Stimulated activated naive CD4-positive, alpha-beta T cell treated with Interleukin-2 at 50 U/mL for 16 hours (primary cell): ENCODE results near the gene OSBP2.

Experiments
- DNase-seq: peaks from one replicate; lab custom pipeline; 2025; lab: John Stamatoyannopoulos, UW

The OSBP2 gene

DNA sequence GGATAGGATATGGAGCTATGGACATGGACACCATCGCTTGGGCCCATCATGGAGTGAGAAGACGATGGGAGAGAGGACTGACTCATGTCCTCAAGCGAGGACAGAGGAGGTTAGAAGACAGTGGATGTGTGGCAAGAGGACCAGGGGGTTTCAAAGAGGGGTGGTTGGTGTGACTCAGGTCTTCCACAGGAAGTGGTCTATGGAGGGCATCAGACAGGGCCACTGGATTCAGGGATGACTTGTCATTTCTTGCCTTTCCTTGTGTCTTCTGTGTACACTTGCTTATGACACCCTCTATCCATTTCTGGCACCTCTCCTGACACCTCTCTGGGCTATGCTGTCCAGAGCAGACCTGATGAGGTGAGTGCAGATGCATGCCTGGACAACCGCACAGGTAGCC is 115.4 kb downstream of the OSBP2 start:
- DNase-seq: no peak

DNA sequence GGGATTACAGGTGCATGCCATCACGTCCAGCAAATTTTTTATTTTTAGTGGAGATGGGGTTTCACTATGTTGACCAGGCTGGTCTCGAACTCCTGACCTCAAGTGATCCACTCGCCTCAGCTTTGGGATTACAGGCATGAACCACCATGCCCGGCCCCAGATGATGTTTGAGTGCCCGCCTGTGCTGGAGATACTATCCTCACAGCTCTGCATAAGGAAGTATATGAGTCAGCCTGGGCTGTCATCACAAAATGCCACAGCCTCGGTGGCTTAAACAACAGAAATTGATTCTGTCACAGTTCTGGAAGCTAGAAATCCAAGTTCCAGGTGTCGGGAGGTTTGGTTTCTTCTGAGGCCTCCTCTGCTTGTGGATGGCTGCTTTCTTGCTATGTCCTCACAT is 119.3 kb downstream of the OSBP2 start:
- DNase-seq: no peak

DNA sequence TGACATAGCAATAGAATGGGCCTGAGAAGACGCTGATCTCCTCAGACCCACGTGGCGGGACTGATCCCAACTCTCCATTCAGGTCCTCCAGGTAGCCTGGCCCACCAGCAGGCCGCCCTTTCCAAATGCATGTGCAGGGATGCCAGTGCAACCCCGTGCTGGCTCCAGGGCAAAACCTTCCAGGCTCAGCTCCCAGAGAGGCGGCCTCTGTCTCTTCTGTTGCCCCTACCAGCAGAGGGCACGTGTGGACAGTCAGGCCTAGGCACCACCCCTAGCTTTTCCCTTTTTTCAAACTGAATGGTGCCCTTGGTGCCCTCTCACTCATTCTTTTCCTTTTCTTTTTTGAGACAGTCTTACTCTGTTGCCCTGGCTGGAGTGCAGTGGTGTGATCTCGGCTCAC is 121.7 kb downstream of the OSBP2 start:
- no peak for DNase-seq

GRCh38 chr22:30821381-30821780 is 126.7 kb downstream of the OSBP2 start:
- no peak for DNase-seq

- DNase-seq: no peak
Observed at GRCh38 chr22:30821863-30822215, 127.2 kb downstream of the OSBP2 start.

- no peak for DNase-seq
Observed at GRCh38 chr22:30822216-30823014, 127.7 kb downstream of the OSBP2 start.

GRCh38 chr22:30823015-30823370 is 128.3 kb downstream of the OSBP2 start:
- no peak for DNase-seq

DNA sequence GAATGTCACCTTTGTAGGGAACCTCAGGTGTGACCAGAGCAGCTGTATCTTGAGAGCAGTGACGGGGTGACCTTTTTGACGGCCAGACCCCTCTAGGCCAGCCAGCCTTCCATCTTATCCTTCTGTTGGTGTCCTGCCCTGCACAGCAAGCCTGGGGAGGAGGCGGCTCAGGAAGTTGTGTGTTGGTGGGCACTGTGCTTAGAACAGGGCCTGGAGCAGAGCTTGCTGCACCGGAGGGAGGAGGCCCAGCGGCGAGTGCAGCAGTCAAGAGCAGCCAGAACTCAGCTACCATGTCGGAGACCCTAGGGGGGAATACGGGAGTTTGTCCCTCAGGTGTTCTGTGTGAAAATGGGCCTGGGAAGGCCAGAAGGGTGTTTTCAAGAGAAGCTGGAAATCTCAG is 129.4 kb downstream of the OSBP2 start:
- no peak for DNase-seq

GRCh38 chr22:30824711-30825110 is 130.0 kb downstream of the OSBP2 start:
- DNase-seq: no peak

- no peak for DNase-seq
Observed at GRCh38 chr22:30825711-30826505, 131.2 kb downstream of the OSBP2 start.

DNA sequence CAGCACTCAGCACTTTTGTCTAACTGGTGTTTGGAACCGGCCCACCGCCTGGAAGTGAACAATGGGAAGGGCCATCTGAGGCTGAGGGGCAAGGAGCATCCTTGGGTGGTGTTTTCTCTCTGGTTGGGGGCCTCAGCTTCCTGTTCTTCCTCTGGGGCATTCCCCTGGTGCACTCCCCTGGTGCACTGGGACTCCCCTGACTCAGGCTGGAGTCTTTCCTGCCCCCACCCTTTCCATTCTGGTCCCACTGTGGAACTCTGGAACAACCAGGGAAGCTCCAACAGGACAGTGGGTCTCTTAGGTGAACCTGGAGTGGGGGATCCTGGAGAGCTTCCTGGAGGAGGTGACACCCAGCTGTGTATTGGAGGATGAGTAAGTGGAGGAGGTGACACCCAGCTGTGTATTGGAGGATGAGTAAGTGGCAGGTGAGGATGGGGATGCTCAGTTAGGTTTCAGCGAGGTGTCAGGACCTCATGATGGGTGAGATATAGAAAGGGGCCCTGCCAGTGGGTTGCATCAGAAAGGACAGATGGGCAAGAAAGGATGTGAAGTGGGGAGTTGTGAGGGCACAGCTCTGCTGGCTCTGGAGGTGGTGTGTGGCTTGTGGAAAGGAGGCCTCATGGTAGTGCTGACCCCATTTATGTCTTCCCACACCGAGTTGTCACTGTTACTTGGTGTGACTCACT is 132.1 kb downstream of the OSBP2 start:
- no peak for DNase-seq

GRCh38 chr22:30827646-30828045 is 133.0 kb downstream of the OSBP2 start:
- no peak for DNase-seq

DNA sequence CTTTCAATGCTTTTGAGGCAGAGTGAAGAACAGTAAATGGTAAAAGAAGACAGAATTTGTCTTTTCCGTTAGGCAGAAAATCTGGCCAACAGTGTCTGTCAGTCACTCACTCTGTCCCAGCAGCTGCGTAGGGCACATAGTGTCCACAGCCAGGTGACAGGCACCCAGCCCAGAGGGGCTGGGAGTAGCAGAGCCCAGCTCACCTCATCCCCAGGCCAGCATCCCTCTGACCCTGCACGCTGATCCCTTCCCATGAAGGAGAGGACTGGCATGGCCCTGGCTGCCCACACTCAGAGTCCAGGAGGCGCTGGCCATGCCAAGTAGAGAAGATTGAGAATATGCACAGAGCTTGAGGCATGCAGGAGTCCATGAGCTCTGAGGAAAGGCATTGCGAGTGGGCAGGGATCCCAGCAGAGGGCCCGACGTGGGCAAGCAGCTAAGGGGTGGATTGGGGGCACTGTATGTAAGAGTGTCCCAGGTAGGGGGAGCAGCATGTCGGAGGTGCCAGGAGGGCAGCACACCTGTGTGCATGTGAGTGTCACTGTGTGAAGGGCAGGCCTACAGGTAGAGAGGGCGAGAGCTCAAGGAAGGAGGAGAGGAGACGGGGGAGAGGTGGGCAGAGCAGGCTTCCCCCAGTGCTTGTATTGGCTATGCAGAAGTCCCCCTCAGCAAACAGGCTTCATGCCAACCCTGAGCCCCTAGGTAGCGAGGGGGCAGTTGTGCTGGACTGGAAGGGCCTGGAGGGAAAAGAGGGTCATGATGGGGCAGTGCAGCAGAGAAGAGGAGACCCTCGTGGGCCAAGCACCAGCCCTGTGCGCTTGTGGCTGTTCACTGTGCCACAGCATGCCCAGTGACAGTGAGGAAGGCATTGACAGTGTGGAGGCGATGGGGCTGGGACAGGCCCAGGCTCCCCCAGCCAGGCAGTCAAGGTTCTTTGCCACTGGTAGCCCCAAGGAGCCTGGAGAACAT is 133.8 kb downstream of the OSBP2 start:
- DNase-seq: no peak

DNA sequence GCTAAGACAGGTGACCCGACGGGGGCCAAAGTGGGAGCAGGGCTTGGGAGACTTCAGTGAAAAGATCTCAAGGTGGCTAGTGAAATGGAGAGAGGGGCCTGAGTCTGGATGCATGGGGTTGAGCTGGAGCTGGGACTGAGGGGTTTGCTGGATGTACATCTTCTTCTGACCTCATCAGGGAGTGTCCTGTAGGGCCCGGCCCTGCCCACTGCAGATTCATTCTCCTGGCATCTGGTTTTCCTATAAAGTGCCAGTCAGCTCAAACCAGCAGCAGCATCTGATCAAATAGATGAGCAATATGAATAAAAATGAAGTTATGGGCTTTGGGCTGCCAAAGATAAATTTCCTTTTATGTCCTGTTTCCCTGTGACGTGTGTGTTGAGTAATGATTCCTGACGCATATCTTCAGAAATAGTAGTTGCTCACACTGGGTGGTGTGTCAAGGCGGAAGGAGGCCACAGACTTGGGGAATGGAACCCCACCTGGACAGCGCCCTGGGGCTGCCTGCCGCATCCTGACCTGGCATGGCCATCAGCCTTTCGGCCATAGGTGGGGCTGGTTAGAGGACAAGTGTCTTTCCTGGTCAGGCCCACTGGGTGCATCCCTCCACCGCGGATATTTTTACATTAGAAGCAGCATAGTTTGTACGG is 135.4 kb downstream of the OSBP2 start:
- no peak for DNase-seq

DNA sequence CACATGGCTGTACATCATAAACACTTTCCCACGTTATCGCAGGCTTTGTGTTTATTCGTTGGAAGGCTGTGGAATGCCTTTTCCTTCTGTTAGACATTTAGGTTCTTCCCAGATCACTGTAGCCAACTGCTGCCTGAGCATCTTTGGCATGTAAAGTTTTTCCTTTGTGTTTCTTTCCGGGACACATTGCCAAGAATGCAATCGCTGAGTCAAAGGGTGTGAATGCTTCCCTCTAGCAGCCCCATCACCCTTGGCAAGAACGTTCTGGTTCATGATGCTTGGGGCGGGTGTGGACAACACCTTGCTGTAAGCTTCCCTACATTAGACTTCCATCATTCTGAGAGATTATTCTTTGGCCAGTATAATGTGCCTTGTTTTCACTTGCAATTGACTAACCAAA is 136.2 kb downstream of the OSBP2 start:
- DNase-seq: no peak

DNA sequence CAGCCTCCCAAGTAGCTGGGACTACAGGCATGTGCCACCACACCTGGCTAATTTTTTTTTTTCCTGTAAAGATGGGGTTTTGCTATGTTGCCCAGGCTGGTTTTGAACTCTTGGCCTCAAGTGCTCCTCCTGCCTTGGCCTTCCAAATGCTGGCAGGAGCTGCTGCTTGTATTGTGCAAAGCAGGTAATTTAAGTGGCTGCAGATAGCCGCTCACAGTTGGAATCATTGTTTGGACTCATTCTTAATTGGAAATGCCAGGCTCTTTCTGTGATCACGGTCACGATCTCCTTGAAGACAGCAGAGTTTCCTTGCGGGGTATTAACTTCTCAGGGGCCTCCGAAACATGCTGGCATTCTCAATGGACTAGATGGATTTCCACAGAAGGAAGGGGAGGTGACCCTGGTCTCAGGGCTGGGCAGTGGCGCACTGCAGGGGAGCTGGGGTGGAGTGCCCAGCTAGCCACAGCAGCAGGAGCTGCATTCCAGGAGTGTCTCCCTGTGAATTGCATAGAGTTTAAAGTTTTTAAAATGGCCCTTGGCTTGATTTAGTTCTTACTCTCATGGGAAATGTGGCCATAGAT is 137.8 kb downstream of the OSBP2 start:
- DNase-seq: no peak

DNA sequence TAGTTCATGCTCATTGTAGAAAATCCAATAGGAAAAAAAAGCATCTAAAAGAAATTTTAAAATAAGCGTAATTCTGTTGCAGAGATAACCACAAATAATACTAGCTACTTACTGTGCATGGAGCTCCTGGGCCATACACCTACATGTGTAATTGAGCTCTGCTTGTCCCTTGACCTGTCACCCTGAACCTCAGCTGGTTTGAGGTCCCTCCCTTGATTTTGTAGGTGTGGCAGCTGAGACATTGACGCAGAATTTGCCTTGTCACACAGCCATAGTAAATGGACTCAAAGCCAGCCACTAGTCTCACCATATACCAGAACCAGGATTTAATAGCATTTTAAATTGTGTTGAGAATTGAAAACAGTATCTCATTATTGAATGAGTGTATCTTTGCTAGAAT is 138.6 kb downstream of the OSBP2 start:
- DNase-seq: no peak

DNA sequence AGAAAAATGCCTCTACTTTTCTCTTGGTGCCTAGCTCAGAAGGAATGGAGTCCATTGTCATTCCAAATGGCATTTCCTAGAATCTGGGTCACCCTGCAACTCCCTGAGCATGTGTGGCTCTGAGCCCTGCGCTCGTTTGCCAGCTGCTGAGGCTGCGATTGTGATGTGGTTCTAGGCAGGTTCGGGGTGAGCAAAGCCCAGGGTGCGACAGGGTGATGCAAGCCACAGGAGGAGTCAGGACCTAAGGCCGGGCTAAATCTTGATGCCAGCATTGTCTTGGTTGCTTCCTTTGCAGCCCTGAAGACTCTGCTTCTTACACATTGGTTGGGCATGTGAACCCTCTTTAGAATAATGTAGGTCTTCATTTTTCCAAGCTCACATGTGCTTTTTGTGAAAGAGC is 142.9 kb downstream of the OSBP2 start:
- no peak for DNase-seq

DNA sequence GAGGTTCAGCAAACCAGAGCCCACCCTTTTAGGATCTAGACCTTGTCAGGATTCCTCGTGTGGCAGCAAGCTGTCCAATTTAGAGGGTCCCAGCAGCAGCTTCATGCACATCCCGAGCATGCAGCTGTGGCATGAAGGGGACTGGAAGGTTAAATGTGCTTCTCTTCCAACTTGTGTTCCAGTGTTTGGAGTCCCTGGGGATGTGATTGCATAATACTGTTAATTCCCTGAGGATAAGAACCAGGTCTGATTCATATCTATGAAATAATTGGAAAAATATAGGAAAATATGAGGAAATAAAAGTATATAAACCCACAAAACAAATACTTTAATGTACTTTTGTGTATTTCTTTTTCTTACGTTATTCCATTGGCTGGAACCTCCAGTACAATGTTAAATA is 143.4 kb downstream of the OSBP2 start:
- DNase-seq: no peak

- no peak for DNase-seq
Observed at GRCh38 chr22:30841273-30841672, 146.6 kb downstream of the OSBP2 start.

DNA sequence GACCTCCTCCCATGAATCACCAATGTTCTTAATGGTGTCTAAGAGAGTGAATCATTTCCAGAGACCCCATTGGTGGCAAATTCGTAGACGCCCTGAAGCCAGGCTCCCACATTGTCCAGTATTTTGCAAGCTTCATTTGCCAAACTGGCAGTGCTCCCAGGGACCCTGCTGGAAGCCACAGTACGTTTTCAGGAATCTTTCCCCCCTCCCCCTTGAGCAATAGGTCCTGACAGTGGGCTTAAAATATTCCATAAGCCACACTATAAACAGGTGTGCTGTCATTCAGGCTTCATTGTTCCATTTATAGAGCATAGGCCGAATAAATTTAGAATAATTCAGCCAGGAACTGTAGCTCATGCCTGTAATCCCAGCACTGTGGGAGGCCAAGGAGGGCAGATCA is 148.6 kb downstream of the OSBP2 start:
- DNase-seq: no peak
